ENCODE data around the gene SS18L1. TPM values are rescaled to one million over a fixed set of nuclear protein-coding genes. Genes with fewer than 3 reads are reported as not detected.
A peak's percentile ranks its signal among the peaks of the same experiment; 100 is the strongest.

The SS18L1 gene
- total and polyA plus RNA-seq, 5 experiments from 2014 or later, result 0.39 to 23.6 (median 0.58) TPM

DNA sequence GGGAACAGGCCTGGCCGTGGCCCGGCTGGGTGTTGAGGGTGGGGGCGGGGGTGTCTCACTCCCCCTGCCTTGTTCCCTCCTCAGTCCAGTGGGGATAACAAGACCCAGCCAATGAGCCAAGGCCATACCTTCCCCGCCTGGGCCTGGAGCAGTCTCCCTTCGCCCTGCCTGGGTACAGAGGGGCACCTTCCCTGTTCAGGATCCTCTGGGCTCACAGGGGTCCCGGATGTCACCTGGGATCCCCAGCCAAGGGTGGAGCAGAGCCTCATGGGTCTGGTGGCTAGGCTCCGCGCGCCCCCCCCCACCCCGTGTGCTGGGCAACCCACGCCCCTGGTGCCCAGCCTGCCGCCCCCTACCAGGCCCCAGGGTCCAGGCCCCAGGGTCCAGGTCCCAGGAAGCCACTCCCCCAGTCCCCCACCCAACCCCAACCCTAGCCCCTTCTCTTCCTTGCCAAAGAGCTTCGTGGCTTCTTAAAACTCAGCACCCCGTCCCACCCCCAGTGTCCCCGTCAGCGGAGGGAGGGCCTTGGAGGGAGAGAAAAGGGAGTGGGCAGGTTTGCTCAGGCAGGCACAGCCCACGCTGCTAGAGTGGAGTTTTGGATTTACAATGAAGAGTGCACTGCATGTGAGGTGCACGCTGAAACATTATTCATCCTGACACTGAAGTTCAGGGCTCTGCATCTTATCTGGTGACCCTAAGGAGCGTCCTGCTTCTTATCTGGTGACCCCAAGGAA lies 64.7 kb downstream of the SS18L1 start:
- Mint-ChIP-seq H3K36me3 (peaks cover 0 to 5% (median 1%) of the 10 kb centered on the region in 3 donors), H3K27me3 (peaks cover 0 to 6% (median 0%) of the 10 kb centered on the region in 5 donors), H3K27ac (no peak overlapping the region), H3K4me1 (peaks cover 0 to 3% (median 1%) of the 10 kb centered on the region in 4 donors), H3K9me3 (no peaks in the 10 kb centered on the region), H3K4me3 (no peak overlapping the region)
- no peak for DNase-seq
- no peak for ATAC-seq
- POLR2A ChIA-PET, result no interaction called here

GRCh38 chr20:62208795-62209755 lies 65.5 kb downstream of the SS18L1 start:
- POLR2A ChIA-PET, result no interaction called here
- H3K27me3 Mint-ChIP-seq, result peaks cover 0 to 11% (median 3%) of the 10 kb centered on the region in 5 donors
- DNase-seq, result no peak
- peaks cover 0 to 2% (median 0%) of the 10 kb centered on the region in 4 donors for H3K4me1 Mint-ChIP-seq
- no peak overlapping the region for H3K4me3 Mint-ChIP-seq
- H3K27ac Mint-ChIP-seq, result no peak overlapping the region
- H3K36me3 Mint-ChIP-seq, result no peaks in the 10 kb centered on the region
- H3K9me3 Mint-ChIP-seq, result no peaks in the 10 kb centered on the region
- no peak for ATAC-seq

- POLR2A ChIA-PET, result no interaction called here
- Mint-ChIP-seq H3K27ac (no peak overlapping the region), H3K36me3 (no peaks in the 10 kb centered on the region), H3K4me3 (no peak overlapping the region), H3K9me3 (no peaks in the 10 kb centered on the region), H3K27me3 (peaks cover 0 to 19% (median 7%) of the 10 kb centered on the region in 5 donors), H3K4me1 (peaks cover 0 to 2% (median 0%) of the 10 kb centered on the region in 4 donors)
- ATAC-seq (no peak), DNase-seq (no peak)
Observed at GRCh38 chr20:62209850-62210495, 66.4 kb downstream of the SS18L1 start.

GRCh38 chr20:62210496-62210855 lies 66.9 kb downstream of the SS18L1 start:
- DNase-seq (no peak), ATAC-seq (no peak)
- POLR2A ChIA-PET, result no interaction called here
- Mint-ChIP-seq H3K4me3 (no peak overlapping the region), H3K9me3 (no peaks in the 10 kb centered on the region), H3K36me3 (no peaks in the 10 kb centered on the region), H3K27me3 (peaks cover 0 to 24% (median 7%) of the 10 kb centered on the region in 5 donors), H3K27ac (no peak overlapping the region), H3K4me1 (peaks cover 0 to 2% (median 0%) of the 10 kb centered on the region in 4 donors)

DNA sequence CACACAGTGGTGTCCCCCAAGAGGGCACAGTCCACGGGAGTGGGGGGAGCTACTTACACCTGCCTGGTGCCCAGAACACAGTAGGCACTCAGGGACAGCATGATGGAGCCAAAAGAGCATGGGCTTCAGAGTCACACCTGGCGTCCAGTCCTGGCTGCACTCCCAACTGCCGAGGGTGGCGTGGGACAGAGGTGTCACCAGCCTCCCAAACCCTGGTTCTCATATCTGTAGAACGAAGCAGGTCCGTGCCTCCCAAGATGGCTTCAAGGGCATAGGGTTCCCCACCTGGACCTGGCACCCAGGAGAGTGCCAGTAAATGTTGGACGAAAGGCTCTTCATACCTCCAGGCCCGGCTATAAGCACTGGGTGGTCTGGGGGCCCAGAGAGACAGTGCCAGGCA lies 67.6 kb downstream of the SS18L1 start:
- no peak overlapping the region for H3K27ac Mint-ChIP-seq
- DNase-seq (no peak), ATAC-seq (no peak)
- no peaks in the 10 kb centered on the region for H3K4me1 Mint-ChIP-seq
- POLR2A ChIA-PET, result no interaction called here
- no peaks in the 10 kb centered on the region for H3K36me3 Mint-ChIP-seq
- no peaks in the 10 kb centered on the region for H3K9me3 Mint-ChIP-seq
- H3K27me3 Mint-ChIP-seq, result peaks cover 0 to 26% (median 7%) of the 10 kb centered on the region in 5 donors
- H3K4me3 Mint-ChIP-seq, result no peak overlapping the region

- no peak overlapping the region for H3K27ac Mint-ChIP-seq
- ATAC-seq (no peak), DNase-seq (no peak)
- H3K4me1 Mint-ChIP-seq, result no peaks in the 10 kb centered on the region
- POLR2A ChIA-PET, result no interaction called here
- no peaks in the 10 kb centered on the region for H3K36me3 Mint-ChIP-seq
- no peaks in the 10 kb centered on the region for H3K9me3 Mint-ChIP-seq
- peaks cover 0 to 26% (median 7%) of the 10 kb centered on the region in 5 donors for H3K27me3 Mint-ChIP-seq
- no peak overlapping the region for H3K4me3 Mint-ChIP-seq
Observed at GRCh38 chr20:62211769-62212288, 68.3 kb downstream of the SS18L1 start.

GRCh38 chr20:62212299-62212698 lies 68.7 kb downstream of the SS18L1 start:
- no peak for DNase-seq
- H3K27ac Mint-ChIP-seq, result peak overlapping the region in 1 of 10 donors; percentile 69
- peaks cover 0 to 30% (median 11%) of the 10 kb centered on the region in 5 donors for H3K27me3 Mint-ChIP-seq
- H3K9me3 Mint-ChIP-seq, result no peaks in the 10 kb centered on the region
- no peaks in the 10 kb centered on the region for H3K36me3 Mint-ChIP-seq
- H3K4me1 Mint-ChIP-seq, result no peaks in the 10 kb centered on the region
- POLR2A ChIA-PET, result no interaction called here
- H3K4me3 Mint-ChIP-seq, result no peak overlapping the region
- ATAC-seq, result no peak

GRCh38 chr20:62214067-62214466 lies 70.5 kb downstream of the SS18L1 start:
- Mint-ChIP-seq H3K4me3 (no peak overlapping the region), H3K27me3 (peaks cover 0 to 46% (median 16%) of the 10 kb centered on the region in 5 donors), H3K4me1 (peaks cover 0 to under 1% (median 0%) of the 10 kb centered on the region in 4 donors), H3K27ac (no peak overlapping the region), H3K36me3 (no peaks in the 10 kb centered on the region), H3K9me3 (no peaks in the 10 kb centered on the region)
- DNase-seq, result no peak
- no peak for ATAC-seq
- POLR2A ChIA-PET, result no interaction called here

DNA sequence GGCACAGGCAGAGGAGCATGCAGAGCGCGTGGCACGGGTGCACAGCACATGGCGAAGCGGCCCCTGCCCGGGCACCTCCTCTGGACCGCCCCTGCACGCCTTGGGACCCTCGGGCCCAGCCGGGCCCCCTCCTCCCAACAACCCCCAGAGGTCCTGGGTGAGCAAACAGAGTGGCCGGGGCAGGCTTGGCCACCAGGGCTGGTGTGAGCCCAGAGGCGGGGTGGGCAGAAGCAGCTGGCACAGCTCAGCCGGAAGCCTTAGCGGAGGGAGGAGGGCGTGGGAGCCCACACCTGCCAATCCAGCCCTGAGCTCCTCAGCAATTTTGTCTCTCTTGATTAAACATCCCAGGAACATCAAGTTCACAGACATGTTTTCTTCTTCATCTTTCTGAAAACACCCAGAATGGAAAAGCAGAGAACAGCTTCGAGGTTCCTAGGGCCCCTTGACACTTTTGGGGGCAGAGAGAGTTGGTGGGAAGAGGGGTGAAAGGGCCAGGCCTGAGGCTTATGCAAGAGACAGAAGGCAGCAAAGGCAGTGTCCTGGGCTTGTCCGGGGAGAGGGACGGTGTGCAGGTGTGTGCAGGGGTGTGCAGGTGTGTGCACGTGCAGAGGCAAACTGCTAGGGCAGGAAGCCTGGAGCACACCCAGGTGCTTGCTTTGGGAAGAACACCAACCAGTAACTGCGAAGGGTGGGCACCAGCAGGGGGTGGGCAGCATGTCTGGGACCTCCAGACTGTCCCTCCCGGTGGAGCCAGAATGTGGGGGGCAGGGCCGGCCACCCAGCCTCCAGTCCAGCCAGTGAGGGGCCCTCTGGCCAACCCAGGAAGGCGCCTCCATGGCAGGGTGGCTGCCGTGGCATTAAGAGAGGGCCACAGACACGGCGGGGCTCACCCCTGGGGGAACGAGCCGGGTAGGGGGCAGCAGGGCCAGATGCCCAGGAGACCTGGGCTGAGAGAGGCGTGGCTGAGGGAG lies 71.7 kb downstream of the SS18L1 start:
- Mint-ChIP-seq H3K27me3 (peaks cover 0 to 49% (median 18%) of the 10 kb centered on the region in 5 donors), H3K4me3 (no peak overlapping the region), H3K9me3 (no peaks in the 10 kb centered on the region), H3K36me3 (no peaks in the 10 kb centered on the region), H3K27ac (no peak overlapping the region), H3K4me1 (peaks cover 0 to 1% (median under 1%) of the 10 kb centered on the region in 4 donors)
- ATAC-seq (no peak), DNase-seq (no peak)
- POLR2A ChIA-PET, result no interaction called here

GRCh38 chr20:62215991-62216635 lies 72.5 kb downstream of the SS18L1 start:
- no peak overlapping the region for H3K27ac Mint-ChIP-seq
- POLR2A ChIA-PET, result no interaction called here
- no peak for DNase-seq
- peaks cover 1 to 6% (median 3%) of the 10 kb centered on the region in 4 donors for H3K4me1 Mint-ChIP-seq
- ATAC-seq, result no peak
- peaks cover 1 to 55% (median 20%) of the 10 kb centered on the region in 5 donors for H3K27me3 Mint-ChIP-seq
- no peaks in the 10 kb centered on the region for H3K9me3 Mint-ChIP-seq
- H3K36me3 Mint-ChIP-seq, result no peaks in the 10 kb centered on the region
- no peak overlapping the region for H3K4me3 Mint-ChIP-seq
